ENCODE data around the gene PARD6B.
"Not testable (repeated sequence)": the region's sequence is repeated elsewhere in the genome, so short reads cannot be mapped to it uniquely, and the experiment has no call there.

The PARD6B gene

DNA sequence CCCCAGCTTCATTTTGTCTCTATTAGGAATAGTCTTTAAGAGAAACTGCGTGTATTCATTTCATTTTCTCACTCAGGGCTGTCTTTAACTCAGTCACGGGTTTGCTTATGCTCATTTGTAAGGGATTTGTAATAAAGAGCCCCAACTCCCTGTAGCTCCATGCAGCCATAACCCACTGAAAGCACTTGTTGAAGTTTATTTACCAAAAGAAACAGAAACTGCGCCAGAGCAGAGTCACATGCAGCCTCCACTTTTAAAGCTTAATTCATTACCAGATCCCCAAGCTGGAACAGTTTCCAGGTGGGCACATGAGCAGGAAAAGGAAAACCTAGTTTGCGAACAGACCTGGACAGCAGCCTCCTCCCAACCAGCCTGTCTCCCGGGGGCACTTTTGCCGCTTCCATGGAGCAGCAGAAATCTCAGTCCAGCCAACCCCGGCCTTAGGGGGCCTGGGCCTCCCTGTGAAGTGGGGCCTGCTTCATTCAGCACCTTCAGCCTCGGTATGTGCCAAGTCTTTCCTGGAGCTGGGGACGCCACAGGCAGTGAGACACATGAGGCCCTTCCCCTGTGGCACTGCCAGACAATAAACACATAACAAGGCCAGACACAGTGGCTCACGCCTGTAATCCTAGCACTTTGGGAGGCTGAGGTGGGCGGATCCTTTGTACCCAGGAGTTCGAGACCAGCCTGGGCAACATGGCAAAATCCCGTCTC, 68.0 kb downstream of the PARD6B start:
- Histone ChIP-seq H3K9me3 (ENCODE audit: insufficient read depth, low read depth, low read length) (no peaks in the 10 kb centered on the region), H3K4me2 (ENCODE audit: low read depth, low read length, poor library complexity, severe bottlenecking) (no peak overlapping the region), H3K79me2 (ENCODE audit: insufficient read depth, low read length) (no peaks in the 10 kb centered on the region), H3K27me3 (ENCODE audit: insufficient read depth, low read length, poor library complexity, severe bottlenecking) (no peaks in the 10 kb centered on the region), H3K36me3 (ENCODE audit: insufficient read depth, low read length) (no peaks in the 10 kb centered on the region), H3K4me1 (ENCODE audit: insufficient read depth, low read length, poor library complexity, severe bottlenecking) (peaks cover 6% of the 10 kb centered on the region), H3K9ac (ENCODE audit: low read depth, low read length, poor library complexity, severe bottlenecking) (no peak overlapping the region), H3F3A (ENCODE audit: low read depth) (no peaks in the 10 kb centered on the region; the same call in 1 of the 2 replicates), H3K4me3 (ENCODE audit: low read length, poor library complexity, severe bottlenecking) (no peak overlapping the region), H4K20me1 (ENCODE audit: insufficient read depth, low read length, poor library complexity, severe bottlenecking) (no peaks in the 10 kb centered on the region), H3K9me2 (replicated peaks; ENCODE audit: low read depth, low read length) (no peaks in the 10 kb centered on the region), H2AFZ (ENCODE audit: low read length) (no peak overlapping the region)
- no peak for TF ChIP-seq EZH2phosphoT487 (IDR thresholded peaks at IDR 0.05; ENCODE audit: borderline replicate concordance)
- TF ChIP-seq, protein P1, sequence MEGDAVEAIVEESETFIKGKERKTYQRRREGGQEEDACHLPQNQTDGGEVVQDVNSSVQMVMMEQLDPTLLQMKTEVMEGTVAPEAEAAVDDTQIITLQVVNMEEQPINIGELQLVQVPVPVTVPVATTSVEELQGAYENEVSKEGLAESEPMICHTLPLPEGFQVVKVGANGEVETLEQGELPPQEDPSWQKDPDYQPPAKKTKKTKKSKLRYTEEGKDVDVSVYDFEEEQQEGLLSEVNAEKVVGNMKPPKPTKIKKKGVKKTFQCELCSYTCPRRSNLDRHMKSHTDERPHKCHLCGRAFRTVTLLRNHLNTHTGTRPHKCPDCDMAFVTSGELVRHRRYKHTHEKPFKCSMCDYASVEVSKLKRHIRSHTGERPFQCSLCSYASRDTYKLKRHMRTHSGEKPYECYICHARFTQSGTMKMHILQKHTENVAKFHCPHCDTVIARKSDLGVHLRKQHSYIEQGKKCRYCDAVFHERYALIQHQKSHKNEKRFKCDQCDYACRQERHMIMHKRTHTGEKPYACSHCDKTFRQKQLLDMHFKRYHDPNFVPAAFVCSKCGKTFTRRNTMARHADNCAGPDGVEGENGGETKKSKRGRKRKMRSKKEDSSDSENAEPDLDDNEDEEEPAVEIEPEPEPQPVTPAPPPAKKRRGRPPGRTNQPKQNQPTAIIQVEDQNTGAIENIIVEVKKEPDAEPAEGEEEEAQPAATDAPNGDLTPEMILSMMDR (conservative IDR thresholded peaks at IDR 0.05; ENCODE audit: low read length), result no peak

DNA sequence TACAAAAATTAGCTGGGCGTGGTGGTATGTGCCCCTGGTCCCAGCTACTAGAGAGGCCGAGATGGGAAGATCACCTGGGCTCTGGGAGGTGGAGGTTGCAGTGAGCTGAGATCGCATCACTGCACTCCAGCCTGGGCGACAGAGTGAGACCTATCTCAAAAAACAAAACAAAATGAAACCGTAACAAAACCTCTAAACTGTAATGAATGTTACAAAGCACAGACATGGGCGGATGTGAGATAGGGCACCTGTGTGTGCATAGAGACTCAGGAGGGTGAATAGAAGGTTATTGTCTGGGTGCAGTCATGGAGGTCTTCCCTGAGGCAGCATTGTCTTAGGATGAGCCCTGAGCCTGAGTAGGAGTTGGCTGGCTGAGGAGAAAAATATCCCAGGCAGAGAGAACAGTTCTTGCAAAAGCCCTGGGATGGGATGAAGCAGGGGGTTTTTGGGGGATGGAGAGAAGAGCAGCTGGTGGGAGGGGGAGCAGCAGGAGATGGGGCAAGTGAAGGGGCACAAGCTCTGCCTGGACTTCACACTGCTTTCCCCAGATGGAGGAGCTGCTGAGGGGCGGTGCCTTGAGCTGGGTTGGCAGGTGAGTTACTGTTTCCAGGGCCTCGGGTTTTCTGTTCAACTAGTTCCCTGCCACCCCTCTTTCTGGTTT, 68.6 kb downstream of the PARD6B start:
- Histone ChIP-seq H3K9me3 (ENCODE audit: insufficient read depth, low read depth, low read length) (no peaks in the 10 kb centered on the region), H2AFZ (ENCODE audit: low read length) (no peak overlapping the region), H3K4me1 (ENCODE audit: insufficient read depth, low read length, poor library complexity, severe bottlenecking) (peaks cover 9% of the 10 kb centered on the region), H3K79me2 (ENCODE audit: insufficient read depth, low read length) (no peaks in the 10 kb centered on the region), H3F3A (ENCODE audit: low read depth) (no peaks in the 10 kb centered on the region; the same call in 1 of the 2 replicates), H3K9me2 (replicated peaks; ENCODE audit: low read depth, low read length) (no peaks in the 10 kb centered on the region), H4K20me1 (ENCODE audit: insufficient read depth, low read length, poor library complexity, severe bottlenecking) (no peaks in the 10 kb centered on the region), H3K9ac (ENCODE audit: low read depth, low read length, poor library complexity, severe bottlenecking) (no peak overlapping the region), H3K36me3 (ENCODE audit: insufficient read depth, low read length) (no peaks in the 10 kb centered on the region), H3K4me3 (ENCODE audit: low read length, poor library complexity, severe bottlenecking) (no peak overlapping the region), H3K27me3 (ENCODE audit: insufficient read depth, low read length, poor library complexity, severe bottlenecking) (no peaks in the 10 kb centered on the region), H3K4me2 (ENCODE audit: low read depth, low read length, poor library complexity, severe bottlenecking) (no peak overlapping the region)
- TF ChIP-seq EZH2phosphoT487 (IDR thresholded peaks at IDR 0.05; ENCODE audit: borderline replicate concordance), result no peak
- TF ChIP-seq, protein P1 (conservative IDR thresholded peaks at IDR 0.05; ENCODE audit: low read length), result no peak

DNA sequence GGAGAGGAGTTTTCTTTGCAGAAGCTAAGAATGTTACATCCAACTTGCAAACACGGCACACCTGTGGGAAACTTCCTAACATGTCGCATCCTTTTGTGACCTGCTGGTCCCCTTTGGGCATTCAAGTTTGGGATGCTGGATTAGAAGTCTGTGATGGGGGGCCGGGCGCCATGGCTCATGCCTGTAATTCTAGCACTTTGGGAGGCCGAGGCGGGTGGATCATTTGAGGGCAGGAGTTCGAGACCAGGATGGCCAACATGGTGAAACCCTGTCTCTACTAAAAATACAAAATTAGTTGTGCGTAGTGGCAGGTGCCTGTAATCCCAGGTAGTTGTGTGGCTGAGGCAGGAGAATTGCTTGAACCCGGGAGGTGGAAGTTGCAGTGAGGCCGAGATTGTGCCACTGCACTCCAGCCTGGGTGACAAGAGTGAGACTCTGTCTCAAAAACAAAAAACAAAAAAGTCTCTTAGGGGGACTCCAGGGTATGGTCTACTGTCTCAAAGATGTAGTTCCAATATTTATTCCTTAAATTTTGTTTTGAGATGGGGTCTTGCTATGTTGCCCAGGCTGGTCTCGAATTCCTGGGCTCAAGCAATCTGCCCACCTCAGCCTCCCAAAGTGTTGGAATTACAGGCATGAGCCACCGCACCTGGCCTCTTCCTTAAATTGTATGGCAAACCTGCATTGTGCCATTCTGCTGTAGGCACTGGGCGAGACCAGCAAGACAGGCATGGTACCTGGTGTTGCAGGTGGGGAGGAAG, 69.8 kb downstream of the PARD6B start:
- H3F3A ChIP-seq (ENCODE audit: low read depth), result not testable (repeated sequence)

More for the DNA sequence above, 69.8 kb downstream of the PARD6B start:
- not testable (repeated sequence) for H3K9me2 ChIP-seq (replicated peaks; ENCODE audit: low read depth, low read length); H3K4me3 ChIP-seq (ENCODE audit: low read length, poor library complexity, severe bottlenecking); H3K36me3 ChIP-seq (ENCODE audit: insufficient read depth, low read length); H3K4me2 ChIP-seq (ENCODE audit: low read depth, low read length, poor library complexity, severe bottlenecking); H3K79me2 ChIP-seq (ENCODE audit: insufficient read depth, low read length); H2AFZ ChIP-seq (ENCODE audit: low read length); H3K9ac ChIP-seq (ENCODE audit: low read depth, low read length, poor library complexity, severe bottlenecking); H3K27me3 ChIP-seq (ENCODE audit: insufficient read depth, low read length, poor library complexity, severe bottlenecking); H3K9me3 ChIP-seq (ENCODE audit: insufficient read depth, low read depth, low read length); H4K20me1 ChIP-seq (ENCODE audit: insufficient read depth, low read length, poor library complexity, severe bottlenecking)
- H3K4me1 ChIP-seq (ENCODE audit: insufficient read depth, low read length, poor library complexity, severe bottlenecking), result peaks cover 21% of the 10 kb centered on the region

All from Loucy (cell line).